BLaER1 (cell line): Measurements from ENCODE around the gene RFC3.
"Not testable (repeated sequence)": the region's sequence is repeated elsewhere in the genome, so short reads cannot be mapped to it uniquely, and the experiment has no call there.

Experiments
- H3K27ac ChIP-seq: shearing (Covaris generic); formaldehyde crosslinking; 2 replicates; pipeline ENCODE4 v1.8.1; 2022
- H3K27me3 ChIP-seq: shearing (Covaris generic); formaldehyde crosslinking; 2 replicates; pipeline ENCODE4 v1.8.1; 2022
- H3K36me3 ChIP-seq: shearing (Covaris generic); formaldehyde crosslinking; 2 replicates; pipeline ENCODE4 v1.8.1; 2022
- H3K4me1 ChIP-seq: shearing (Covaris generic); formaldehyde crosslinking; 2 replicates; pipeline ENCODE4 v1.8.1; 2022
- H3K4me2 ChIP-seq: shearing (Covaris generic); formaldehyde crosslinking; 2 replicates; pipeline ENCODE4 v1.8.1; 2022
- H3K4me3 ChIP-seq: shearing (Covaris generic); formaldehyde crosslinking; 2 replicates; pipeline ENCODE4 v1.8.1; 2022
- H3K9ac ChIP-seq: shearing (Covaris generic); formaldehyde crosslinking; 2 replicates; pipeline ENCODE4 v1.8.1; 2022
- H3K9me3 ChIP-seq: shearing (Covaris generic); formaldehyde crosslinking; 2 replicates; pipeline ENCODE4 v1.8.1; 2022
- H4K20me1 ChIP-seq: shearing (Covaris generic); formaldehyde crosslinking; 2 replicates; pipeline ENCODE4 v1.8.1; 2022
- Cebpa-rat ChIP-seq: shearing (Covaris generic); IDR thresholded peaks from 2 replicates; pipeline ENCODE4 v1.8.1; 2022

Gene RFC3

DNA sequence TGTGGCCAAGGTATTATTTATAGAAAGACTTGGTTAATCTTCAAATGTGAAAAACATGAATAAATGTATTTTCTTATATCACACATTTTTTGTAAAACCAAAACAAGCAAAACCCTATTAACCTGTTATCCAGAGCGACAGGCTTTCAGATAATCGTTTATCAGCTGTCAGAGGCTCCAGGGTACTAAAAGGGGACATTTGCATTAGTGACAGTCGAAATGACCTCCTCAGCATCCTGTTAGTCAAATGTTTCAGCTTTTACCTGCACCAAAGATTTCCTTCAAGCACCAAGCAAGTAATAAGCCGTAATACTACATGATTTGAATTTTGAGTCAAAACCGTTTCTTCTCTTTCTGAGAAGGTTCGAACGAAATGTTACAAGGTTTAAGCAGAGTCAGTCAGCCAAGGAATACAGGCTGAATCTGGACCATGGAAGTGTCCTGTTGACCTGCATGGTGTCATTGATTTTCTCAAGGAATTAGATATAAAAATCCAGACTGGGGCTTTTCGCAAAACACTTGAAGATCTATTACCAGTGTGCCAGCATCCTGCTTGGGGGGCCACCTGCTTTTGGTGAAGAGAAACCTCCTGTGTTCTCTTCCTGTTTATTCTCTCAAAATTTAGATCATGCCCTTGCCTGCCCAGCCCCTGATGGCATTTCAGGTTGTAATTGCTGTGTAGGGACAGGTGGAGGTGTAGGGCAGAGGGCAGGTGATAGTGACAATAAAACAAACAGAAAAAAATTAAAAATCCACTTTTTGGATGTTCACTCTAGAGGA lies 11.3 kb upstream of the RFC3 start:
- Histone ChIP-seq H3K4me3 (no peak overlapping the region), H4K20me1 (no peaks in the 10 kb centered on the region), H3K4me1 (peaks cover 7% of the 10 kb centered on the region; the same call in 1 of the 2 replicates), H3K27me3 (no peaks in the 10 kb centered on the region), H3K4me2 (no peak overlapping the region), H3K27ac (no peak overlapping the region), H3K9ac (no peak overlapping the region), H3K36me3 (no peaks in the 10 kb centered on the region), H3K9me3 (no peaks in the 10 kb centered on the region)
- TF ChIP-seq Cebpa-rat = no peak

DNA sequence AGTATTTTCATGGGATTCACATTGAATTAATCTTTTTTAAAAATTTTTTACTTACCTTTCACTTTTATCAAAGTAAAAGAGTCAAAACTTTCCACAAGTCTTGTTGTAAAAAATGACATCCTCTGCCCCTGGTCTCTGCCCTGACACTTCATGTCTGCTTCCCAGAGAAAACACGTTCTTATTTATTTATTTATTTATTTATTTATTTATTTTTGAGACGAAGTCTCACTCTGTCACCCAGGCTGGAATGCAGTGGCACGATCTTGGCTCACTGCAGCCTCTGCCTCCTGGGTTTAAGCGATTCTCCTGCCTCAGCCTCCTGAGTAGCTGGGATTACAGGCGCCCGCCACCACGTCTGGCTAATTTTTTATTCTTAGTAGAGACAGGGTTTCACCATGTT lies 5.1 kb upstream of the RFC3 start:
- H3K4me1 ChIP-seq, H3K9ac ChIP-seq, H3K9me3 ChIP-seq, H3K27ac ChIP-seq, H3K4me2 ChIP-seq, H4K20me1 ChIP-seq, H3K4me3 ChIP-seq, H3K27me3 ChIP-seq, H3K36me3 ChIP-seq: not testable (repeated sequence)

DNA sequence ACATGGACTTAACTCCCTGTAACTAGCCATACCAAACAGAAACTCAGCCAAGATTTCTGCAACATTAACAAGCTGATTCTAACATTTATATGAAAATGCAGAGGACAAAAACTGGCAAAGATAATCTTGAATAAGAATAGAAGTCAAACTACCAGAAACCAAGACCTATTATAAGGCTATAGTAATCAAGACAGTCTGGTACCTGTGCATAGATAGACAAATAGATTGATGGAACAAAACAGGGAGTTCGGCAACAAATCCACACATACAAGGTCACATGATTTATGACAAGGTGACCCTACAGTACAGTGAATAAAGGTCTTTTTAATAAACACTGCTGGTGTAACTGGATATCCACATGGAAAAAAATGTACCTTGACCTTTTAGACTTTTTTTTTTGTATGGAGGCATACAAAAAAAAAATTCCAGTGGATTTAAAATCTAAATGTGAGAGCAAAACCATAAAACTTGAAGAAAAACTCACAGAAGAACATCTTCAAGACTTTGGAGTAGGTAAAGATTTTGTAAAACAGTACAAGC lies 2.9 kb upstream of the RFC3 start:
- Histone ChIP-seq H4K20me1 (no peaks in the 10 kb centered on the region), H3K27ac (no peak overlapping the region), H3K9me3 (no peaks in the 10 kb centered on the region), H3K4me3 (no peak overlapping the region), H3K27me3 (no peaks in the 10 kb centered on the region), H3K4me1 (peaks cover 10% of the 10 kb centered on the region), H3K4me2 (no peak overlapping the region), H3K36me3 (peaks cover 2% of the 10 kb centered on the region; the same call in 1 of the 2 replicates), H3K9ac (no peak overlapping the region)
- TF ChIP-seq Cebpa-rat = no peak

DNA sequence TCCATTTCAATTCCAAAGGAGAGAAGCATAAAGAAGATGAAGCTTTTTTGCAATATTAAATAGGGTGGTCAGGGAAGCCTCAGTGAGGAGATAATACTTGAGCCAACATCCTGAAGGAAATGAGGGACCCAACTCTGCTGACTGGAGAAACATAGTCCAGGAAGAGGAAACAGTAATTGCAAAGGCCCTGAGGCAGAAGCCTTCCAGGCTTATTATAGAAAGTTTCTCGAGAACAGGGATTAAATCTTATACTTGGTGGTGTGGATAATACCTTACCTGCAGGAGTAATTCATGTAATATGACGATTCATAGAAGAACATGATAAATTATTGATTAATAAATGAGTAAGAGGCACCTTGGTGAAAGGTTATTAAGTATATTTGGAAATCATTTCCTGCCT lies 1.0 kb upstream of the RFC3 start:
- Histone ChIP-seq H3K9me3 (no peaks in the 10 kb centered on the region), H4K20me1 (no peaks in the 10 kb centered on the region), H3K9ac (no peak overlapping the region), H3K27ac (no peak overlapping the region), H3K4me1 (peaks cover 10% of the 10 kb centered on the region), H3K36me3 (peaks cover 19% of the 10 kb centered on the region), H3K4me2 (no peak overlapping the region), H3K4me3 (no peak overlapping the region), H3K27me3 (no peaks in the 10 kb centered on the region)
- TF ChIP-seq Cebpa-rat = no peak

DNA sequence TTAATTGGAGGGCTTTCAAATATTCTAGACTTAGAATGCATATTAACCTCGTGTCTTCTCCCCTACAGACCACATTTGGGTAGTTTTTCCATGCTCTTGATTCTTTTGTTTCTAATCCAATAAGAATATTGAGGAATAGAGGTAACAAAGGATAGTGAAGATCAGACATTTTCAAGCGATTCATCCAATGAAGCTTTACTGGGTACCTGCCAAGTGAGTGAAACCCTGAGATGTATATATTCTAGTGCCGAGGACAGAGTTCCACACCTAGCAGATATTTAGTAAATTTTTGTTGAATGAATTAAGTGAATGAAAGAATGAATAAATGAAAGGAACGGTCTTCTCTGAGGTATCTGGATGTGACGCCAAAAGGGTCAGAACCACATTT lies 442 bp upstream of the RFC3 start:
- Histone ChIP-seq H3K4me1 (peaks cover 10% of the 10 kb centered on the region), H3K27ac (peak overlapping the region; percentile 86), H3K4me2 (peak overlapping the region; percentile 75), H3K27me3 (no peaks in the 10 kb centered on the region), H3K9me3 (no peaks in the 10 kb centered on the region), H4K20me1 (no peaks in the 10 kb centered on the region), H3K36me3 (peaks cover 23% of the 10 kb centered on the region), H3K9ac (peak overlapping the region; percentile 90), H3K4me3 (peak overlapping the region; percentile 81)
- no peak for TF ChIP-seq Cebpa-rat

DNA sequence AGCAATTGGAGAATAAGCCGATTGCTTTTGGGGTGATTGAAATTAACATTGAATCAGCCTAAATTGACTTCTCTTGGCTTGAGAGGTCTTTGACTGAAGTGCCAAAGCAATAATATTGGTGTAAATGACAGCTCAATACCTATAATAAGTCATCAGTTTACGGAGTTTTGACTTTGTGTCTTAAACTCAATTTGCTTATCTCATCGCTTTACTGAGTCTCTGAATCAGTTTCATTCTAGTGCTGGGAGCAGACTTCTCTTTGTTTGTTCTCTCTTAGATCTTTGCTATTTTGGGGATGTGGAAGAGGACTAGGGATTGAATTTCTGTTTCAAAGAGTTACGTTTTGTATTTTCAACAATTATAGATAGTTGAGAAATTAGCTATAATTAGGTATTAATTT lies 7.1 kb downstream of the RFC3 start:
- H3K27ac ChIP-seq = no peak overlapping the region
- H3K4me3 ChIP-seq = no peak overlapping the region
- no peak overlapping the region for H3K9ac ChIP-seq
- H3K36me3 ChIP-seq = peaks cover 82% of the 10 kb centered on the region
- H3K27me3 ChIP-seq = no peaks in the 10 kb centered on the region
- no peak for TF ChIP-seq Cebpa-rat
- H3K4me1 ChIP-seq = no peaks in the 10 kb centered on the region
- no peak overlapping the region for H3K4me2 ChIP-seq
- H3K9me3 ChIP-seq = no peaks in the 10 kb centered on the region
- peaks cover 18% of the 10 kb centered on the region; the same call in 1 of the 2 replicates for H4K20me1 ChIP-seq

DNA sequence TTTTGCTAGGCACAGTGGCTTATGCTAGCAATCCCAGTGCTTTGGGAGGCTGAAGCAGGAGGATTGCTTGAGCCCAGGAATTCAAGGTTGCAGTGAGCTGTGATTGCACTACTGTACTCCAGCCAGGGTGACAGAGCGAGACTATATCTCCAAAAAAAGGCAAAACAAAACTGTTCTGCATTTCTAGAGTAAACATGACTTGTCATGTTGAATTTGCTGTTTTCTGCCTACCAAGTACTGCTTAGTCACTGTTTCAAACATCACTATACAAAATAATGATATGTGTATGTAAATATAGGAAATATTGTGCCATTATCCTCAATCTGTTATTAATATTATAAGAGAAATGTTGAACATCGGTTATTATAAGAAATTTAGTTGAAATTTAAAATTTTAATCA lies 9.2 kb downstream of the RFC3 start:
- Histone ChIP-seq H3K27ac (no peak overlapping the region), H3K4me1 (no peaks in the 10 kb centered on the region), H3K27me3 (no peaks in the 10 kb centered on the region), H3K36me3 (peaks cover 84% of the 10 kb centered on the region), H3K9me3 (no peaks in the 10 kb centered on the region), H4K20me1 (peaks cover 23% of the 10 kb centered on the region; the same call in 1 of the 2 replicates), H3K4me2 (no peak overlapping the region), H3K9ac (no peak overlapping the region), H3K4me3 (no peak overlapping the region)
- no peak for TF ChIP-seq Cebpa-rat

DNA sequence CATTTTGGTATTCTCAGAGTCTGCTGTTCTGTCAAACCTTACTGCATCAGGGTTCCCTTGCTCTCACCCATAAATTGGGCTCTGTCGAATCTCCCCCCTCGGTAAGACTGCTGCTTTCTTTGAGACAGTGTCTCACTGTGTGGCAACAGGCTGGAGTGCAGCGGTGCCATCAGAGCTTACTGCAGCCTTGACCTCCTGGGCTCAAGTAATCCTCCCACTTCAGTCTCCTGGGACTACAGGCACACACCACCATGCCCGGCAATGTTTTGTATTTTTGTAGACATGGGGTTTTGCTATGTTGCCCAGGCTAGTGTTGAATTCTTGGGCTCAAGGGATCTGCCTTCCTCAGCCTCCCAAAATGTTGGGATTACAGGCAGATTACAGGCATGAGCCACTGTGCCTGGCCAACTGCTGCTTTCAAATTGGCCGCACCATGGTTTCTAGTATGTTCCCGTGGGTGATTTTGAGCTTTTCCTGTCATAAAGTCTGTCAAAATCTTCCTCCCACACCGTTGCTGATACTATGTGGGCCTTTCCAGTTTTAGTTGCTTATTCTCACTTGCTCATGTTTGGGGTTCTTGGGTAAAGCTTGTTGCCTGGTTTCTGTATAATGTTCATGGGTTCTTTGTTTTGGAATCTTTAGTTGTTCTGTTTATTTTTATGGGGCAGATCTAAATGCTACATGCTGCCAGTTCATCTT lies 10.6 kb downstream of the RFC3 start:
- Histone ChIP-seq H3K4me1 (no peaks in the 10 kb centered on the region), H3K9me3 (no peaks in the 10 kb centered on the region), H3K4me3 (no peak overlapping the region), H3K27me3 (no peaks in the 10 kb centered on the region), H3K36me3 (peaks cover 85% of the 10 kb centered on the region), H3K27ac (no peak overlapping the region), H3K4me2 (no peak overlapping the region), H3K9ac (0 out of 2 replicates have a peak overlapping the region, but pooled peaks have one; percentile 19), H4K20me1 (peaks cover 23% of the 10 kb centered on the region; the same call in 1 of the 2 replicates)
- TF ChIP-seq Cebpa-rat = no peak

DNA sequence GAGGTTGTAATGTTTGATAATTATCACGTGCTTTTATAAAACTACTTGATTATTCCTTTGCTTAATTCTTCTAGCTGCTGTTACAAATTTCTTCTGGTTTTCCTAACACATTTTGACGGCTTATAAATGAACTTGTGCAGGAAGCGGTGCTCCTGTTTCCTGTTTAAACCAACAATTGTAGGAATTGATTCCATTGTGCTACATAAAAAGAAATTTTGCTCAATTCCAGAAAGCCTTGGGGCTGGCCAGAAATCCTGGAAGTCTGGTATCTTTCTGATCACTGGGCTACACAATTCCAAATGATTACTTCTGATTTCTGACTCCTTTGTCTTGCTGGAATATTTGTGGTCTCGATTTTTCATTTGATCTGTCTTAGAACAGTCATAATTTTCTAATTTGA lies 14.9 kb downstream of the RFC3 start:
- peaks cover 88% of the 10 kb centered on the region for H3K36me3 ChIP-seq
- H4K20me1 ChIP-seq = peaks cover 20% of the 10 kb centered on the region; the same call in 1 of the 2 replicates

DNA sequence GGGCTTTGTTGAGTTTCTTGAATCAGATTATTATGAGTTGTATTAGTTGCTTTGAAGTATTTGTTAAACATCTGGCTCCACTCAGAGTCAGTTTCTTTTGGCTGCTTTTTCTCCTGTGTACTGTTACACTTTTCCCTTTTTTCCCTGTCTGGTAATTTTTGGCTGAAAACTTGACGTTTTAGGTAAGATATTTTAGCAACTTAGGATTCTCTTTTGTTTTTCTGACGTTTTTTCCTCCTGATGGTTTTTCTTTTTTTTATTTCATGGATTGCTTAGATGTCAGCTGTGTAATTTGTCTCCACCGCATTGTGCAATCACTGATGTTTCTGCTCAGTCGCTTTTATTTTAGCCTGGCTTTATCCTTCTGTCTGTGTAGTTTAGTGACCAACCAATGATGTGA lies 20.7 kb downstream of the RFC3 start:
- Histone ChIP-seq H3K4me3 (no peak overlapping the region), H3K9ac (no peak overlapping the region), H3K4me1 (no peaks in the 10 kb centered on the region), H3K27me3 (no peaks in the 10 kb centered on the region), H3K36me3 (peaks cover 72% of the 10 kb centered on the region), H4K20me1 (no peaks in the 10 kb centered on the region), H3K27ac (no peak overlapping the region), H3K4me2 (no peak overlapping the region), H3K9me3 (no peaks in the 10 kb centered on the region)
- TF ChIP-seq Cebpa-rat = no peak

More for the DNA sequence above, 14.9 kb downstream of the RFC3 start:
- TF ChIP-seq Cebpa-rat = no peak
- no peaks in the 10 kb centered on the region for H3K9me3 ChIP-seq
- H3K4me1 ChIP-seq = no peaks in the 10 kb centered on the region
- H3K9ac ChIP-seq = no peak overlapping the region
- H3K27me3 ChIP-seq = no peaks in the 10 kb centered on the region
- no peak overlapping the region for H3K4me2 ChIP-seq
- H3K4me3 ChIP-seq = no peak overlapping the region
- no peak overlapping the region for H3K27ac ChIP-seq
